ENCODE results near the gene SPECC1L. TPM values are rescaled to one million over a fixed set of nuclear protein-coding genes. Genes with fewer than 3 reads are reported as not detected.

SPECC1L gene
- polyA plus RNA-seq, 2 donors, result 11.0 to 11.4 TPM

GRCh38 chr22:24405631-24406321 lies 135.1 kb downstream of the SPECC1L start:
- Histone ChIP-seq H3K4me3 (ENCODE audit: low read depth in 1 of 2, low read length in 2 of 2) (no peak overlapping the region), H3K4me1 (ENCODE audit: control insufficient read depth in 2 of 2, insufficient read depth in 2 of 2, low read length in 1 of 2) (peaks cover 3 to 7% of the 10 kb centered on the region in 2 donors), H3K9me3 (ENCODE audit: control insufficient read depth in 2 of 2, insufficient read depth in 1 of 2, low read depth in 1 of 2, low read length in 1 of 2) (no peaks in the 10 kb centered on the region), H3K36me3 (ENCODE audit: control insufficient read depth in 2 of 2, insufficient read depth in 2 of 2, low read length in 1 of 2) (peaks cover 6 to 17% of the 10 kb centered on the region in 2 donors), H3K27me3 (ENCODE audit: control insufficient read depth in 1 of 2, insufficient read depth in 2 of 2, low read length in 2 of 2) (no peaks in the 10 kb centered on the region), H3K27ac (ENCODE audit: low read depth in 2 of 2, low read length in 1 of 2) (no peak overlapping the region)
- 96 to 97% methylated on average over 12 of the region's 12 CpGs for WGBS, 2 donors

GRCh38 chr22:24406322-24407277 lies 136.0 kb downstream of the SPECC1L start:
- peaks cover 6 to 16% of the 10 kb centered on the region in 2 donors for H3K36me3 ChIP-seq (ENCODE audit: control insufficient read depth in 2 of 2, insufficient read depth in 2 of 2, low read length in 1 of 2)
- H3K27me3 ChIP-seq (ENCODE audit: control insufficient read depth in 1 of 2, insufficient read depth in 2 of 2, low read length in 2 of 2), result no peaks in the 10 kb centered on the region
- 84 to 86% methylated on average over 19 of the region's 19 CpGs for WGBS, 2 donors
- no peaks in the 10 kb centered on the region for H3K9me3 ChIP-seq (ENCODE audit: control insufficient read depth in 2 of 2, insufficient read depth in 1 of 2, low read depth in 1 of 2, low read length in 1 of 2)
- H3K4me3 ChIP-seq (ENCODE audit: low read depth in 1 of 2, low read length in 2 of 2), result no peak overlapping the region
- H3K4me1 ChIP-seq (ENCODE audit: control insufficient read depth in 2 of 2, insufficient read depth in 2 of 2, low read length in 1 of 2), result peaks cover 3 to 4% of the 10 kb centered on the region in 2 donors
- H3K27ac ChIP-seq (ENCODE audit: low read depth in 2 of 2, low read length in 1 of 2), result no peak overlapping the region

DNA sequence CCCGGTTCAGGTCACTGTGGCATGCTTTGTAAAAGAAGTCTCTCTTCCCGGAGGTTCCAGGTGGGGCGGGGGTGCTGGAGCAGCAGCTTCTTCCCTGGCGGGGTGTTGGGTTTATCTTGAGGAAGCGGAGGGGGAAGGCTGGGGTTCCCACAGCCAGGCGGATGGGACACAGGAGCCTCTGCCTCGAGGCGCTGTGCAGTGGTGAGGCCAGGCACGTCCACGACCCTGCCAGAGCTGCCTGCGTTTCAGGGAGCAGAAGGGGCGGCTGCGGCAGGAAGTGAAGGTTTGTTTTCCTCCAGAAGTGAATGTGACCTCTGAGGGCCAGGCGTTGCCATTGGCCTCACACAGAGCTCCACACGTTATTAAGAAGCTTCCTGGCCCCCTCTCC lies 136.6 kb downstream of the SPECC1L start:
- peaks cover 0 to 3% of the 10 kb centered on the region in 2 donors for H3K4me1 ChIP-seq (ENCODE audit: control insufficient read depth in 2 of 2, insufficient read depth in 2 of 2, low read length in 1 of 2)
- peaks cover 9 to 20% of the 10 kb centered on the region in 2 donors for H3K36me3 ChIP-seq (ENCODE audit: control insufficient read depth in 2 of 2, insufficient read depth in 2 of 2, low read length in 1 of 2)
- no peaks in the 10 kb centered on the region for H3K9me3 ChIP-seq (ENCODE audit: control insufficient read depth in 2 of 2, insufficient read depth in 1 of 2, low read depth in 1 of 2, low read length in 1 of 2)
- peak overlapping the region in 1 of 2 donors; percentile 45 for H3K27ac ChIP-seq (ENCODE audit: low read depth in 2 of 2, low read length in 1 of 2)
- H3K4me3 ChIP-seq (ENCODE audit: low read depth in 1 of 2, low read length in 2 of 2), result no peak overlapping the region
- H3K27me3 ChIP-seq (ENCODE audit: control insufficient read depth in 1 of 2, insufficient read depth in 2 of 2, low read length in 2 of 2), result no peaks in the 10 kb centered on the region
- WGBS, 2 donors, result 65 to 76% methylated on average over 15 of the region's 15 CpGs

DNA sequence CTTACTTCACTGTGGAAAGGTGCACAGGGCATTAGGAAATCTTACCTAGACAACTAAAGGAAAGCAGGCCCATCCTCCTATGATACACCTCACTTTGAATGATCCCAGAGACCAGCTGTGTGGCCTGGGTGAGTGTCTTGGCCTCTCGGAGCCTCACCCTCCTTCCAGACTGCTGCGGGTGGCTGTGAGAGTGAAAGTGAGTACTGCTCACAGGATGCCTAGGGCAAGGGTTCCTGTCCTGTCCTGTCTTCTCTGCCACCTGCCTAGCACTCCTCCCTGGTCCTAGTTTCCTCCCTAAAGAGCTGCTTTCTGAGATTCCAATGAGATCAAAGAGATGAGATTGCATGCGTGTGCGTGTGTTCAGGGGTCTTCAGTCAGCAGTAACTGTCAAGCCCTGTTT lies 137.3 kb downstream of the SPECC1L start:
- no peaks in the 10 kb centered on the region for H3K4me1 ChIP-seq (ENCODE audit: control insufficient read depth in 2 of 2, insufficient read depth in 2 of 2, low read length in 1 of 2)
- H3K27ac ChIP-seq (ENCODE audit: low read depth in 2 of 2, low read length in 1 of 2), result no peak overlapping the region
- WGBS, 2 donors, result 63 to 65% methylated on average over 4 of the region's 4 CpGs
- no peaks in the 10 kb centered on the region for H3K27me3 ChIP-seq (ENCODE audit: control insufficient read depth in 1 of 2, insufficient read depth in 2 of 2, low read length in 2 of 2)
- H3K4me3 ChIP-seq (ENCODE audit: low read depth in 1 of 2, low read length in 2 of 2), result no peak overlapping the region
- no peaks in the 10 kb centered on the region for H3K9me3 ChIP-seq (ENCODE audit: control insufficient read depth in 2 of 2, insufficient read depth in 1 of 2, low read depth in 1 of 2, low read length in 1 of 2)
- H3K36me3 ChIP-seq (ENCODE audit: control insufficient read depth in 2 of 2, insufficient read depth in 2 of 2, low read length in 1 of 2), result peaks cover 9 to 24% of the 10 kb centered on the region in 2 donors

- no peaks in the 10 kb centered on the region for H3K27me3 ChIP-seq (ENCODE audit: control insufficient read depth in 1 of 2, insufficient read depth in 2 of 2, low read length in 2 of 2)
- WGBS, 2 donors, result 75 to 82% methylated on average over 7 of the region's 7 CpGs
- peaks cover 9 to 25% of the 10 kb centered on the region in 2 donors for H3K36me3 ChIP-seq (ENCODE audit: control insufficient read depth in 2 of 2, insufficient read depth in 2 of 2, low read length in 1 of 2)
- H3K9me3 ChIP-seq (ENCODE audit: control insufficient read depth in 2 of 2, insufficient read depth in 1 of 2, low read depth in 1 of 2, low read length in 1 of 2), result no peaks in the 10 kb centered on the region
- H3K4me1 ChIP-seq (ENCODE audit: control insufficient read depth in 2 of 2, insufficient read depth in 2 of 2, low read length in 1 of 2), result no peaks in the 10 kb centered on the region
- no peak overlapping the region for H3K27ac ChIP-seq (ENCODE audit: low read depth in 2 of 2, low read length in 1 of 2)
- H3K4me3 ChIP-seq (ENCODE audit: low read depth in 1 of 2, low read length in 2 of 2), result no peak overlapping the region
These were observed 138.0 kb downstream of the SPECC1L start for GRCh38 chr22:24408630-24409029.

DNA sequence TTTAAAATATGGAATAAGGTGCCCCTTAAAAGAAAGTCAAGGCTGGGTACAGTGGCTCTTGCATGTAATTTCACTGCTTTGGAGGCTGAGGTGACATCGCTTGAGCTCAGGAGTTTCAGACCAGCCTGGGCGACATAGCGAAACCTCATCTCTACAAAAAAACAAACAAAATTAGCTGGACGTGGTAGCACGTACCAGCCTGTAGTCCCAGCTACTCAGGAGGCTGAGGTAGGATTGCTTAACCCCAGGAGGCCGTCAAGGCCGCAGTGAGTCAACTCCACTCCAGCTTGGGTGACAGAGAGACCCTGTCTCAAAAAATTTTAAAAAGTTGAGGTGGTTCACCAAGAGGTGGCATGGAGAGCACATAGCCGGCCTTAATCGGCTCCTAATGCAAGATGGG lies 139.1 kb downstream of the SPECC1L start:
- WGBS, 2 donors, result 85 to 86% methylated on average over 9 of the region's 9 CpGs
- no peaks in the 10 kb centered on the region for H3K27me3 ChIP-seq (ENCODE audit: control insufficient read depth in 1 of 2, insufficient read depth in 2 of 2, low read length in 2 of 2)
- H3K4me3 ChIP-seq (ENCODE audit: low read depth in 1 of 2, low read length in 2 of 2), result no peak overlapping the region
- H3K27ac ChIP-seq (ENCODE audit: low read depth in 2 of 2, low read length in 1 of 2), result no peak overlapping the region
- H3K36me3 ChIP-seq (ENCODE audit: control insufficient read depth in 2 of 2, insufficient read depth in 2 of 2, low read length in 1 of 2), result peaks cover 11 to 28% of the 10 kb centered on the region in 2 donors
- no peaks in the 10 kb centered on the region for H3K9me3 ChIP-seq (ENCODE audit: control insufficient read depth in 2 of 2, insufficient read depth in 1 of 2, low read depth in 1 of 2, low read length in 1 of 2)
- no peaks in the 10 kb centered on the region for H3K4me1 ChIP-seq (ENCODE audit: control insufficient read depth in 2 of 2, insufficient read depth in 2 of 2, low read length in 1 of 2)

DNA sequence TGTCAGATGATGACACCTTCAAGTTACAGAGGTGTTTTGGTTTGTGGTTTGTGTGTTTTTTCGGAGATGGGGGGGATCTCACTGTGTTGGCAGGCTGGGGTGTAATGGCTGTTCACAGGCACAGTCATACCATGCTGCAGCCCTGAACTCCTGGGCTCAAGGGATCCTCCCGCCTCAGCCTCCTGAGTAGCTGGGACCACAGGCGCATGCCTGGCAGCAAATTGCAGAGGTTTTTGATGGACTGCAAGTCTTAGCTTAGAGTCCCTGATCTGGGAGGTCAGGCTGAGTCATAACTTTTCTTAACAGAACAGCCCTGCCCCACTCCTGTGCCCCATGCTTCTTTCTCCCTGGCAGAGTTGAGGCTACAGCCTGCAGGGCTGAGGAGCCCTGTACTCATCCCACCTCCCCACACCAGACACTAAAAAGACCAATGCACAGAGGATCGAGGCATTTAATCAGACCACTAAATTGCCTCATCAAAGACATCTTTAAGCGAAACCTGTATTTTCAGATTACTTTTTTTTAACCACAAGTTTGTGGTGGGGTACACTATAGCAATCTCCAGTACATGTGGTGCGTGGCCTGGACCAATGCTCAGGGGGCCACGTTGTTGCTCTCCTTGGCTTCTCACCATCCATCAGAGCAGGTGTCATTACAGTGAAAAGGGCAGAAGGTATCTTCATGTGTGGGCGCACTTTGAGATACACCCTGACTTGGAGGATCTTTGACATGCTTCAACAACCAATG lies 139.7 kb downstream of the SPECC1L start:
- Histone ChIP-seq H3K4me1 (ENCODE audit: control insufficient read depth in 2 of 2, insufficient read depth in 2 of 2, low read length in 1 of 2) (no peaks in the 10 kb centered on the region), H3K27me3 (ENCODE audit: control insufficient read depth in 1 of 2, insufficient read depth in 2 of 2, low read length in 2 of 2) (no peaks in the 10 kb centered on the region), H3K36me3 (ENCODE audit: control insufficient read depth in 2 of 2, insufficient read depth in 2 of 2, low read length in 1 of 2) (peaks cover 15 to 29% of the 10 kb centered on the region in 2 donors), H3K27ac (ENCODE audit: low read depth in 2 of 2, low read length in 1 of 2) (no peak overlapping the region), H3K4me3 (ENCODE audit: low read depth in 1 of 2, low read length in 2 of 2) (no peak overlapping the region), H3K9me3 (ENCODE audit: control insufficient read depth in 2 of 2, insufficient read depth in 1 of 2, low read depth in 1 of 2, low read length in 1 of 2) (no peaks in the 10 kb centered on the region)
- WGBS, 2 donors, result 83% methylated on average over 8 of the region's 8 CpGs

- peaks cover 13 to 29% of the 10 kb centered on the region in 2 donors for H3K36me3 ChIP-seq (ENCODE audit: control insufficient read depth in 2 of 2, insufficient read depth in 2 of 2, low read length in 1 of 2)
These were observed 140.8 kb downstream of the SPECC1L start for GRCh38 chr22:24411256-24412004.

GRCh38 chr22:24412274-24412673 lies 141.6 kb downstream of the SPECC1L start:
- Histone ChIP-seq H3K27me3 (ENCODE audit: control insufficient read depth in 1 of 2, insufficient read depth in 2 of 2, low read length in 2 of 2) (no peaks in the 10 kb centered on the region), H3K4me3 (ENCODE audit: low read depth in 1 of 2, low read length in 2 of 2) (no peak overlapping the region), H3K4me1 (ENCODE audit: control insufficient read depth in 2 of 2, insufficient read depth in 2 of 2, low read length in 1 of 2) (no peaks in the 10 kb centered on the region), H3K36me3 (ENCODE audit: control insufficient read depth in 2 of 2, insufficient read depth in 2 of 2, low read length in 1 of 2) (peaks cover 13 to 31% of the 10 kb centered on the region in 2 donors), H3K9me3 (ENCODE audit: control insufficient read depth in 2 of 2, insufficient read depth in 1 of 2, low read depth in 1 of 2, low read length in 1 of 2) (no peaks in the 10 kb centered on the region), H3K27ac (ENCODE audit: low read depth in 2 of 2, low read length in 1 of 2) (no peak overlapping the region)
- WGBS, 2 donors, result 81 to 89% methylated on average over 7 of the region's 7 CpGs

More at GRCh38 chr22:24411256-24412004, 140.8 kb downstream of the SPECC1L start:
- 87 to 94% methylated on average over 10 of the region's 10 CpGs for WGBS, 2 donors
- no peaks in the 10 kb centered on the region for H3K9me3 ChIP-seq (ENCODE audit: control insufficient read depth in 2 of 2, insufficient read depth in 1 of 2, low read depth in 1 of 2, low read length in 1 of 2)
- no peaks in the 10 kb centered on the region for H3K27me3 ChIP-seq (ENCODE audit: control insufficient read depth in 1 of 2, insufficient read depth in 2 of 2, low read length in 2 of 2)
- no peak overlapping the region for H3K4me3 ChIP-seq (ENCODE audit: low read depth in 1 of 2, low read length in 2 of 2)
- no peaks in the 10 kb centered on the region for H3K4me1 ChIP-seq (ENCODE audit: control insufficient read depth in 2 of 2, insufficient read depth in 2 of 2, low read length in 1 of 2)
- H3K27ac ChIP-seq (ENCODE audit: low read depth in 2 of 2, low read length in 1 of 2), result no peak overlapping the region
